Measurements from ENCODE around the gene C2orf78. TPM values are rescaled to one million over a fixed set of nuclear protein-coding genes. Genes with fewer than 3 reads are reported as not detected.

Gene C2orf78
- total and polyA plus RNA-seq, 2 of the 4 experiments (the other 2 are of a cell fraction), result 0.03 TPM; not detected in 1

- TF ChIP-seq CTCF (conservative IDR thresholded peaks at IDR 0.05; ENCODE audit: low read depth, low read length), result no peak
Measured at GRCh38 chr2:73830871-73831401, 47.0 kb downstream of the C2orf78 start (continued).

GRCh38 chr2:73832930-73833329 lies 48.9 kb downstream of the C2orf78 start:
- H3K56ac ChIP-seq (ENCODE audit: extremely low read depth, insufficient read depth, low read length), result no peak overlapping the region
- H3K27ac ChIP-seq (ENCODE audit: insufficient read depth, low read length), result no peak overlapping the region
- H3K4ac ChIP-seq (ENCODE audit: low read depth, low read length), result no peak overlapping the region
- in situ Hi-C loops (cut with MboI; ENCODE audit: low sequenced_read_pairs) (loop anchor here (25.0 kb wide), 1 partner anchor 304 kb away; the partner anchor contains the start of gene BOLA3), dilution Hi-C loops (cut with HindIII; ENCODE audit: low sequenced_read_pairs, unreplicated experiment) (loop anchor here (25.0 kb wide), 1 partner anchor 279 kb away; no protein-coding TSS in a partner anchor), intact Hi-C loops (cut with micrococcal nuclease) (no loop called here)
- H4K91ac ChIP-seq (ENCODE audit: insufficient read depth, low read depth, low read length), result no peak overlapping the region
- H3K79me1 ChIP-seq (ENCODE audit: low read depth in 1 of 2, low read length in 2 of 2), result peaks cover 28 to 56% of the 10 kb centered on the region in 2 experiments
- no peak overlapping the region for H3K14ac ChIP-seq (replicated peaks; ENCODE audit: low read depth, low read length)
- H3K4me2 ChIP-seq (ENCODE audit: low read depth, low read length), result no peak overlapping the region
- no peak overlapping the region for H4K5ac ChIP-seq (ENCODE audit: low read depth, low read length)
- no peak overlapping the region for H3K4me3 ChIP-seq (ENCODE audit: insufficient read depth, low read depth, low read length)
- H3K9me3 ChIP-seq (ENCODE audit: control insufficient read depth, insufficient read depth, low read length), result no peaks in the 10 kb centered on the region
- H2AK9ac ChIP-seq (replicated peaks; ENCODE audit: low read depth, low read length, poor library complexity), result no peak overlapping the region
- no peak overlapping the region for H2AK5ac ChIP-seq (ENCODE audit: low read depth, low read length)
- 0 out of 2 replicates have a peak, but pooled peaks cover 4% of the 10 kb centered on the region for H3K9me1 ChIP-seq (ENCODE audit: insufficient read depth, low read length)
- POLR2A ChIA-PET (ENCODE audit: unreplicated experiment), result no interaction called here
- H3K9ac ChIP-seq (ENCODE audit: low read depth, low read length), result no peak overlapping the region
- DNase-seq, result peak; percentile 53
- H2BK120ac ChIP-seq (ENCODE audit: low read depth, low read length), result no peak overlapping the region
- no peak overlapping the region for H2BK5ac ChIP-seq (ENCODE audit: low read depth, low read length, poor library complexity, severe bottlenecking)
- no peak for ATAC-seq (ENCODE audit: low read depth)
- no peaks in the 10 kb centered on the region; the same call in 1 of the 2 replicates for H4K20me1 ChIP-seq (ENCODE audit: insufficient read depth, low read length)
- CTCF ChIA-PET, result no interaction called here
- H3K27me3 ChIP-seq (ENCODE audit: control insufficient read depth, insufficient read depth, low read length), result no peaks in the 10 kb centered on the region
- peaks cover 13% of the 10 kb centered on the region for H3K36me3 ChIP-seq (ENCODE audit: control insufficient read depth, insufficient read depth, low read length)
- H3K18ac ChIP-seq (ENCODE audit: low read depth, low read length), result no peak overlapping the region
- no peak overlapping the region for H4K8ac ChIP-seq (ENCODE audit: low read depth in 2 of 2, low read length in 2 of 2)
- no peak overlapping the region for H2AFZ ChIP-seq (replicated peaks; ENCODE audit: low read length, poor library complexity)
- H2BK15ac ChIP-seq (ENCODE audit: low read depth, low read length), result no peak overlapping the region
- H2BK20ac ChIP-seq (ENCODE audit: low read depth, low read length), result no peak overlapping the region
- no TSS peak for BruUV-seq (replicated peaks)
- H3K23ac ChIP-seq (ENCODE audit: low read depth, low read length), result no peak overlapping the region
- peaks cover 3% of the 10 kb centered on the region; the same call in 1 of the 2 replicates for H3K4me1 ChIP-seq (ENCODE audit: control insufficient read depth, insufficient read depth, low read length)
- TF ChIP-seq POLR2A (IDR thresholded peaks at IDR 0.05; ENCODE audit: low read depth, low read length), result no peak
- TF ChIP-seq MAZ (IDR thresholded peaks at IDR 0.05; ENCODE audit: borderline replicate concordance, low read depth, low read length), result no peak
- TF ChIP-seq RCOR1 (IDR thresholded peaks at IDR 0.05; ENCODE audit: insufficient replicate concordance, low read length), result no peak
- no peak for TF ChIP-seq MAFK (IDR thresholded peaks at IDR 0.05; ENCODE audit: low read depth, low read length)
- no peak for TF ChIP-seq CEBPB (IDR thresholded peaks at IDR 0.05; ENCODE audit: low read depth, low read length)
- no peak for TF ChIP-seq FOS (IDR thresholded peaks at IDR 0.05; ENCODE audit: low read depth, low read length)
- TF ChIP-seq CTCF (conservative IDR thresholded peaks at IDR 0.05; ENCODE audit: low read depth, low read length), result no peak
- no peak for TF ChIP-seq RFX5 (IDR thresholded peaks at IDR 0.05; ENCODE audit: low read depth, low read length)
- no peak for TF ChIP-seq ELK1 (IDR thresholded peaks at IDR 0.05; ENCODE audit: borderline replicate concordance, low read depth, low read length)
- no peak for TF ChIP-seq NFE2L2 (IDR thresholded peaks at IDR 0.05; ENCODE audit: low read depth, low read length)
- no peak for TF ChIP-seq RAD21 (IDR thresholded peaks at IDR 0.05; ENCODE audit: low read length)

Measured in IMR-90 (cell line).